ENCODE data around the gene CPLANE1. TPM values are rescaled to one million over a fixed set of nuclear protein-coding genes. Genes with fewer than 3 reads are reported as not detected.
A peak's percentile ranks its signal among the peaks of the same experiment; 100 is the strongest.

The CPLANE1 gene
- total RNA-seq, 1 donor from 2014 or later: 13.1 TPM

DNA sequence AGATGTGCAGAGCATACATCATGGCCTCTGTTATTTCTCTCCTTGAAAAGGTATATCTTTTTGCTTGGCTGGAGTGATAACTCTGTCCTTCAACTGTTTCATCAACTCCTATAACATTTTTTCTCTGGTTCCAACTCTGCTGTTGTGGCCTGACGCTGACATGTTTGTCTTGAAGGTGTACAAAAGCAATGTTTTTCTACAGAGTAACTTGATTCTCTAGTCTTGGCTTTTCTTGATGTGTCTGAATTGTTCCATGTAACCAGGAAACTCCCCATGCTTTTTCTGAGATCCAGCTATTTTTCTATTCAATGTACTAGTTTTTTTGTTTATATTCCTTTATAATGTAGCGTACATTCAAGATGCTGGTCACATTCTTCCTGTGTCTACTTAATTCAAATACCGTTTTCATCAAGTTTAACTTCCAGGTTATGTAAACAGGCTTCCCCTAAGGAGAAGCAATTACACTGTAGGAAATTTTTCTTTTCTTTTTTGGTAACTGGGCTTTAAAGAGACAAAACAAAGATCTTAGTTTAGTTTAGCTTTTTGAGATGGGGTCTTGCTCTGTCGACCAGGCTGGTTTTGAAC is 6.7 kb upstream of the CPLANE1 start:
- TF ChIP-seq, protein P1, sequence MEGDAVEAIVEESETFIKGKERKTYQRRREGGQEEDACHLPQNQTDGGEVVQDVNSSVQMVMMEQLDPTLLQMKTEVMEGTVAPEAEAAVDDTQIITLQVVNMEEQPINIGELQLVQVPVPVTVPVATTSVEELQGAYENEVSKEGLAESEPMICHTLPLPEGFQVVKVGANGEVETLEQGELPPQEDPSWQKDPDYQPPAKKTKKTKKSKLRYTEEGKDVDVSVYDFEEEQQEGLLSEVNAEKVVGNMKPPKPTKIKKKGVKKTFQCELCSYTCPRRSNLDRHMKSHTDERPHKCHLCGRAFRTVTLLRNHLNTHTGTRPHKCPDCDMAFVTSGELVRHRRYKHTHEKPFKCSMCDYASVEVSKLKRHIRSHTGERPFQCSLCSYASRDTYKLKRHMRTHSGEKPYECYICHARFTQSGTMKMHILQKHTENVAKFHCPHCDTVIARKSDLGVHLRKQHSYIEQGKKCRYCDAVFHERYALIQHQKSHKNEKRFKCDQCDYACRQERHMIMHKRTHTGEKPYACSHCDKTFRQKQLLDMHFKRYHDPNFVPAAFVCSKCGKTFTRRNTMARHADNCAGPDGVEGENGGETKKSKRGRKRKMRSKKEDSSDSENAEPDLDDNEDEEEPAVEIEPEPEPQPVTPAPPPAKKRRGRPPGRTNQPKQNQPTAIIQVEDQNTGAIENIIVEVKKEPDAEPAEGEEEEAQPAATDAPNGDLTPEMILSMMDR (IDR thresholded peaks at IDR 0.05): no peak
- H3K4me3 ChIP-seq: no peak overlapping the region
- intact Hi-C loops (cut with DNase I): no loop called here
- no peaks in the 10 kb centered on the region for H3K4me1 ChIP-seq
- no peak for DNase-seq (ENCODE audit: low spot score in 2 of 2)
- no peaks in the 10 kb centered on the region for H3K9me3 ChIP-seq
- no peak overlapping the region for H3K27ac ChIP-seq
- H3K36me3 ChIP-seq: no peaks in the 10 kb centered on the region
- no peaks in the 10 kb centered on the region for H3K27me3 ChIP-seq

DNA sequence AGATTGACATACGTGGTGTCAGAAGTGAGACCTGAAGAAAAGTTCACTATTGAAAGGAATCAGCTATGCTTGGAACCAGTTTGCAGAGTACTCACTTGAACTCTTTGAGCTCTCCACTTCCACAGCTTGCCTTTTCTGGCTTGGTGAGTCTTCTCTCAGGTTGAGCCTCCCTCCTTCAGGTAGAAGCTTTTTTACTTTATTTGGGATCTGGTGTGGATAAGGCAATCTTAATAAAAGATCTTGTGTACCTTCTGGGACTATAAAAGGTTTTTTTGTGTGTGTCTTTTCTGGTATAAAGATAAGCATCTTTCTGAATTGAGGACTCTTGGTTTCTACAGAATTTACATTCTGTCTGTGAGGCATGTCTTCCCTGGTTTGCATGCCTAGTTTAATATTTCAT is 5.4 kb upstream of the CPLANE1 start:
- intact Hi-C loops (cut with DNase I): no loop called here
- H3K9me3 ChIP-seq: no peaks in the 10 kb centered on the region
- H3K27ac ChIP-seq: no peak overlapping the region
- no peak for DNase-seq (ENCODE audit: low spot score in 2 of 2)
- TF ChIP-seq, protein P1 (IDR thresholded peaks at IDR 0.05): no peak
- no peaks in the 10 kb centered on the region for H3K36me3 ChIP-seq
- H3K4me1 ChIP-seq: peaks cover 0 to 4% of the 10 kb centered on the region in 2 donors
- H3K27me3 ChIP-seq: no peaks in the 10 kb centered on the region
- H3K4me3 ChIP-seq: no peak overlapping the region

DNA sequence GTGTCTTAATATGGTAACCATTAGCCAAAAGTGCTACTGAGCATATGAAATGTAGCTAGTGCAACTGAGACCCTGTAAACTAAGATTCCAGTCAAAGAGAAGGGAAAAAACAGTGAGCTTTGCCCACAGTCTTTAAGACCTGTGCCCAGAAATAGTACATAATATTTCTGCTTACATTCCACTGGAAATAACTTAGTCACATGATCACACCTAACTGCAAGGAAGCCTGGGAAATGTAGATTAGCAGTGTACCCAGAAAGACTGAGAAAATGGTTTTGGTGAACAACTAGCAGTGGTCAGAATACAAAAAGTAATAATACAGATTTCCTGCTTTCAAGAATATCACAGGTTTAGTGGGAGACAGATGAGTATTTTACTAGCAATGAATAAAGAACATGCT is 2.5 kb upstream of the CPLANE1 start:
- Histone ChIP-seq H3K4me1 (peaks cover 6 to 15% of the 10 kb centered on the region in 2 donors), H3K27ac (no peak overlapping the region), H3K9me3 (no peaks in the 10 kb centered on the region), H3K36me3 (no peaks in the 10 kb centered on the region), H3K27me3 (no peaks in the 10 kb centered on the region), H3K4me3 (no peak overlapping the region)
- DNase-seq (ENCODE audit: low spot score in 2 of 2): no peak
- TF ChIP-seq, protein P1 (IDR thresholded peaks at IDR 0.05): no peak
- intact Hi-C loops (cut with DNase I): no loop called here

DNA sequence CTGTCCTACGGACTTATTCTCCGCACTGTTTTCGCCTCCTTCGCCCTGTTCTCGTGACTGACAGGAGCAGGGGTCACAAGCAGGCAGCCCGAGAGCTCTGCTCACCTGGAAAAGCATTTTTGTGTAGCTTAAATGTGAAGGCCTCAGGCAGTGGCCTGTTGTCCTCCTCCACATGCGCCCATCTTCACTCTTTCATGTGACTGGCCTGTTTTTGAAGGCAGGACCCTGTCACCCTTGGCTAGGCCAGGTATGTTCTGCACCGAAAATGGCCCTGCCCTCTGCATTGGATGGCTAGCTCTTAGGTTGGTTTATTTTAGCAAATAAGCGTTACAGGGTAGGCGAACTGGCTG is 614 bp upstream of the CPLANE1 start:
- H3K9me3 ChIP-seq: no peaks in the 10 kb centered on the region
- peaks cover 6 to 15% of the 10 kb centered on the region in 2 donors for H3K4me1 ChIP-seq
- peak overlapping the region; percentile 90 to 99 for H3K4me3 ChIP-seq
- DNase-seq (ENCODE audit: low spot score in 2 of 2): no peak
- no peaks in the 10 kb centered on the region for H3K27me3 ChIP-seq
- TF ChIP-seq, protein P1 (IDR thresholded peaks at IDR 0.05): no peak
- H3K36me3 ChIP-seq: no peaks in the 10 kb centered on the region
- intact Hi-C loops (cut with DNase I): loop anchor here (5.0 kb wide), 1 partner anchor 123 kb away; the partner anchor contains the start of gene NUP155
- H3K27ac ChIP-seq: peak overlapping the region; percentile 95 to 99

DNA sequence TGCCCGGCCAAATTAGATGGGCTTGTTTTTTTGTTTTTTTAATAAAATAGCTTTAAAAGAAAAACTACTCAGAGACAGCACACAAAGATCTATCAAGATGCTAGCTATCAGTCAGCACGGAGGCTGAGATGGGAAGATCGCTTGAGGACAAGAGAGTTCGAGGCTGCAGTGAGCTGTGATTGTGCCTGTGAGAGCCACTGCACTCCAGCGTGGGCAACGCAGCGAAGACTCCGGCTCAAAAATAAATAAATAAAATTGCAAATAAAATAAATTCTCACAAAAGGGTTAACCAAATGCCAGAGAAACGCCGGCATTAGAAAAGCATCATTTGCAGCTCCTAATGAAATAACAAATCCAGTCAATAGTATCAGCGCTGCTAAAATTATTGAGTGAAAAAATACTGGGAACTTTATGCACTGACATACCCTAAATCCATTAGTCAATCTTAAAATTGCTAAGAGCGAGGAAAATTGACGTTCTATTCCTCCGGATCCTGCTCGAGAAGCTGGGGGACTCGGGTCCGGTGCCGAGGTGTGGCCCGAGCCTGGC is 681 bp downstream of the CPLANE1 start:
- Histone ChIP-seq H3K9me3 (no peaks in the 10 kb centered on the region), H3K4me1 (peaks cover 6 to 15% of the 10 kb centered on the region in 2 donors), H3K4me3 (peak overlapping the region; percentile 90 to 99), H3K36me3 (peaks cover 0 to 3% of the 10 kb centered on the region in 2 donors), H3K27ac (peak overlapping the region; percentile 95 to 99), H3K27me3 (no peaks in the 10 kb centered on the region)
- no peak for DNase-seq (ENCODE audit: low spot score in 2 of 2)
- intact Hi-C loops (cut with DNase I): loop anchor here (5.0 kb wide), 1 partner anchor 124 kb away; the partner anchor contains the start of gene NUP155
- TF ChIP-seq, protein P1 (IDR thresholded peaks at IDR 0.05): no peak

Data from ascending aorta (tissue), 2 donors.